C4-2B (cell line): ENCODE measurements around the gene PANK3.

Experiments
- CTCF ChIP-seq: fragments of 450-650 bp; conservative IDR thresholded peaks from 2 replicates; pipeline ENCODE4 v1.5.1; 2017; ENCODE audit warnings: mild to moderate bottlenecking
- ZFX ChIP-seq: fragments of 450-650 bp; IDR thresholded peaks from 2 replicates; pipeline ENCODE4 v1.6.1; 2017

GRCh38 chr5:168612996-168613395, 33.8 kb upstream of the PANK3 start:
- no peak for TF ChIP-seq CTCF
- no peak for TF ChIP-seq ZFX
